Measurements from ENCODE around the gene ARMC5. TPM values are rescaled to one million over a fixed set of nuclear protein-coding genes. Genes with fewer than 3 reads are reported as not detected.
A peak's percentile ranks its signal among the peaks of the same experiment; 100 is the strongest.

The ARMC5 gene
- polyA plus RNA-seq, 1 donor from 2014 or later: 27.6 TPM

GRCh38 chr16:31455601-31456314, 3.5 kb upstream of the ARMC5 start:
- Histone ChIP-seq H2AFZ (ENCODE audit: low read depth, low read length) (no peak overlapping the region), H4K20me1 (ENCODE audit: insufficient read depth) (no peaks in the 10 kb centered on the region), H3K4me3 (ENCODE audit: low read length) (peak overlapping the region; percentile 8), H3K9me2 (ENCODE audit: insufficient read depth, low read length) (no peaks in the 10 kb centered on the region), H3K27ac (ENCODE audit: low read length) (no peak overlapping the region), H3K36me3 (ENCODE audit: insufficient read depth, low read length) (no peaks in the 10 kb centered on the region), H3K4me2 (ENCODE audit: low read length) (no peak overlapping the region), H3K9ac (ENCODE audit: low read length) (no peak overlapping the region), H3K9me3 (ENCODE audit: low read length) (no peaks in the 10 kb centered on the region), H3F3A (ENCODE audit: insufficient read depth, low read length, poor library complexity, severe bottlenecking) (peaks cover 8% of the 10 kb centered on the region), H3K79me2 (replicated peaks; ENCODE audit: insufficient read depth, low read length) (peaks cover 19% of the 10 kb centered on the region), H3K27me3 (ENCODE audit: insufficient read depth, low read depth, low read length) (no peaks in the 10 kb centered on the region)
- TF ChIP-seq CTCF (IDR thresholded peaks at IDR 0.05; ENCODE audit: poor library complexity, severe bottlenecking) (peak; percentile 32), EZH2 (IDR thresholded peaks at IDR 0.05; ENCODE audit: borderline replicate concordance, insufficient read depth, low read length, poor library complexity, severe bottlenecking) (no peak)

- Histone ChIP-seq H3K79me2 (replicated peaks; ENCODE audit: insufficient read depth, low read length) (peaks cover 22% of the 10 kb centered on the region), H3K4me3 (ENCODE audit: low read length) (peak overlapping the region; percentile 99), H2AFZ (ENCODE audit: low read depth, low read length) (no peak overlapping the region), H3K9ac (ENCODE audit: low read length) (no peak overlapping the region), H3K27ac (ENCODE audit: low read length) (no peak overlapping the region), H3K9me3 (ENCODE audit: low read length) (no peaks in the 10 kb centered on the region), H3K4me2 (ENCODE audit: low read length) (no peak overlapping the region), H3K27me3 (ENCODE audit: insufficient read depth, low read depth, low read length) (no peaks in the 10 kb centered on the region), H4K20me1 (ENCODE audit: insufficient read depth) (no peaks in the 10 kb centered on the region), H3K9me2 (ENCODE audit: insufficient read depth, low read length) (no peaks in the 10 kb centered on the region), H3K36me3 (ENCODE audit: insufficient read depth, low read length) (no peaks in the 10 kb centered on the region), H3F3A (ENCODE audit: insufficient read depth, low read length, poor library complexity, severe bottlenecking) (peaks cover 8% of the 10 kb centered on the region)
- no peak for TF ChIP-seq EP300 (conservative IDR thresholded peaks at IDR 0.05; ENCODE audit: poor library complexity, severe bottlenecking)
- no peak for TF ChIP-seq POLR2AphosphoS5 (IDR thresholded peaks at IDR 0.05)
- TF ChIP-seq SMC3 (conservative IDR thresholded peaks at IDR 0.05; ENCODE audit: poor library complexity): no peak
- no peak for TF ChIP-seq CTCF (IDR thresholded peaks at IDR 0.05; ENCODE audit: poor library complexity, severe bottlenecking)
- TF ChIP-seq TAF1 (IDR thresholded peaks at IDR 0.05; ENCODE audit: low read depth): no peak
- TF ChIP-seq RAD21 (conservative IDR thresholded peaks at IDR 0.05): no peak
- no peak for TF ChIP-seq MXI1 (conservative IDR thresholded peaks at IDR 0.05; ENCODE audit: poor library complexity, severe bottlenecking)
- TF ChIP-seq EZH2 (IDR thresholded peaks at IDR 0.05; ENCODE audit: borderline replicate concordance, insufficient read depth, low read length, poor library complexity, severe bottlenecking): no peak
- no peak for TF ChIP-seq REST (IDR thresholded peaks at IDR 0.05; ENCODE audit: borderline replicate concordance)
Measured at GRCh38 chr16:31456988-31457360, 2.3 kb upstream of the ARMC5 start.

Data from neural cell (in vitro differentiated cells).